HCT116 (cell line): ENCODE data around the gene OLFML1. TPM values are rescaled to one million over a fixed set of nuclear protein-coding genes. Genes with fewer than 3 reads are reported as not detected.

ENCODE experiments used
- ATAC-seq: fragments of 200-7000 bp; cut with Tn5 transposase; 2 replicates; pipeline ENCODE4 v1.9.1; 2020; ENCODE audit warnings: mild to moderate bottlenecking, moderate library complexity
- BruUV-seq: library from RNA; stranded (reverse); fragments of 400-500 nt; replicated peaks from 2 replicates; lab custom pipeline; 2021; lab: Mats Ljungman, UMichigan
- CTCF ChIA-PET: fragments of 300-600 bp; sonication (Branson Sonifier 250); formaldehyde crosslinking; loops from one replicate; lab custom pipeline; 2021; ENCODE audit warnings: antibody characterized with exemption; lab: Charles Lee
- POLR2A ChIA-PET: fragments of 300-600, 350-600 bp; sonication (Branson Sonifier 250); formaldehyde crosslinking; loops from one replicate; lab custom pipeline; 2021; ENCODE audit warnings: antibody characterized with exemption; lab: Charles Lee
- RAD21 ChIA-PET, 2 experiments: fragments of 300-600 bp; sonication (Branson Sonifier 250); formaldehyde crosslinking; loops; one replicate each; lab custom pipeline; 2023; ENCODE audit warnings: low total read pairs in 2 of 2; ENCODE audit not compliant: uncharacterized antibody in 2 of 2, unreplicated experiment in 2 of 2, low non-redundant PET in 1 of 2; lab: Charles Lee
- DNase-seq: peaks from one replicate; pipeline ENCODE4 v3.0.0-alpha.2; 2010; ENCODE audit warnings: low read depth, low spot score
- H2AFZ ChIP-seq: fragments of 200-600 bp; shearing (Covaris generic), sonication (generic); 2 replicates; pipeline ENCODE4 v1.6.1; 2017; ENCODE audit warnings: low read depth, mixed run types, mixed read lengths, antibody characterized with exemption, low read length; ENCODE audit not compliant: poor library complexity, severe bottlenecking
- H3K27ac ChIP-seq: 2 replicates; pipeline ENCODE4 v1.5.1; 2012; ENCODE audit warnings: low read depth, low read length
- H3K27me3 ChIP-seq: fragments of 200-600 bp; sonication (generic); 2 replicates; pipeline ENCODE4 v1.6.1; 2016; ENCODE audit warnings: mixed run types, low read length, mixed read lengths; ENCODE audit not compliant: insufficient read depth
- H3K36me3 ChIP-seq, 2 experiments: fragments of 200-500 bp in 1 of 2; fragments of 200-600 bp in 1 of 2; sonication (Bioruptor generic) in 1 of 2; sonication (generic) in 1 of 2; 2 replicates each; pipeline versions ENCODE4 v1.5.1 to v1.6.1; 2014 to 2016; ENCODE audit warnings: low read length in 2 of 2, inconsistent platforms in 1 of 2, mixed read lengths in 1 of 2, mixed run types in 1 of 2; ENCODE audit not compliant: insufficient read depth in 2 of 2, control insufficient read depth in 1 of 2
- H3K4me1 ChIP-seq, 2 experiments: fragments of 200-600 bp in 1 of 2; sonication (generic) in 1 of 2; 2 replicates each; pipeline versions ENCODE4 v1.5.1 to v1.6.1; 2012 to 2017; ENCODE audit warnings: low read length in 2 of 2, inconsistent platforms in 1 of 2, mild to moderate bottlenecking in 1 of 2, mixed read lengths in 1 of 2, mixed run types in 1 of 2, moderate library complexity in 1 of 2; ENCODE audit not compliant: insufficient read depth in 2 of 2, control insufficient read depth in 1 of 2
- H3K4me2 ChIP-seq: fragments of 200-600 bp; sonication (generic); 2 replicates; pipeline ENCODE4 v1.6.1; 2017; ENCODE audit warnings: mixed run types, low read length, mixed read lengths
- H3K4me3 ChIP-seq, 2 experiments: fragments of 200-600 bp in 1 of 2; sonication (generic) in 1 of 2; replicated peaks in 1 of 2; 2 replicates each; pipeline ENCODE4 v1.5.1; 2011 to 2016; ENCODE audit warnings: low read length in 2 of 2, control low read depth in 1 of 2, low read depth in 1 of 2, mild to moderate bottlenecking in 1 of 2, mixed read lengths in 1 of 2, mixed run types in 1 of 2
- H3K79me2 ChIP-seq: fragments of 200-600 bp; sonication (generic); 2 replicates; pipeline ENCODE4 v1.6.1; 2017; ENCODE audit warnings: mild to moderate bottlenecking, mixed run types, low read length, moderate library complexity, mixed read lengths; ENCODE audit not compliant: insufficient read depth
- H3K9ac ChIP-seq: fragments of 200-600 bp; sonication (generic); 2 replicates; pipeline ENCODE4 v1.6.1; 2016; ENCODE audit warnings: low read length, mixed read lengths
- H3K9me2 ChIP-seq: fragments of 200-600 bp; sonication (generic), shearing (Covaris generic); 2 replicates; pipeline ENCODE4 v1.6.1; 2017; ENCODE audit warnings: mixed run types, mild to moderate bottlenecking, moderate library complexity; ENCODE audit not compliant: insufficient read depth
- H3K9me3 ChIP-seq, 2 experiments: fragments of 200-500 bp in 1 of 2; fragments of 200-600 bp in 1 of 2; sonication (Bioruptor generic) in 1 of 2; sonication (generic) in 1 of 2; 2 replicates each; pipeline ENCODE4 v1.6.1; 2014 to 2017; ENCODE audit warnings: low read length in 2 of 2, mixed read lengths in 2 of 2, inconsistent platforms in 1 of 2, low read depth in 1 of 2, mild to moderate bottlenecking in 1 of 2, mixed run types in 1 of 2, moderate library complexity in 1 of 2; ENCODE audit not compliant: control insufficient read depth in 1 of 2, insufficient read depth in 1 of 2
- H4K20me1 ChIP-seq: fragments of 200-600 bp; sonication (generic), shearing (Covaris generic); 2 replicates; pipeline ENCODE4 v1.6.1; 2017; ENCODE audit warnings: mixed run types, mild to moderate bottlenecking, moderate library complexity; ENCODE audit not compliant: insufficient read depth
- CTCF ChIP-seq, 3 experiments: fragments of 200-600 bp in 1 of 3; sonication (generic) in 1 of 3; IDR thresholded peaks in 2 of 3; conservative IDR thresholded peaks in 1 of 3; 2 replicates each; pipeline ENCODE4 v1.5.1; 2012 to 2017; ENCODE audit warnings: low read depth in 2 of 3, low read length in 2 of 3, antibody characterized with exemption in 1 of 3, borderline replicate concordance in 1 of 3, control low read depth in 1 of 3, mild to moderate bottlenecking in 1 of 3, mixed read lengths in 1 of 3, mixed run types in 1 of 3, moderate library complexity in 1 of 3; ENCODE audit not compliant: insufficient read depth in 1 of 3
- EZH2 ChIP-seq: fragments of 200-600 bp; sonication (generic); IDR thresholded peaks from 2 replicates; pipeline ENCODE4 v1.6.1; 2017; ENCODE audit warnings: antibody characterized with exemption, mixed run types
- EZH2phosphoT487 ChIP-seq: fragments of 200-600 bp; IDR thresholded peaks from 2 replicates; pipeline ENCODE4 v1.6.1; 2018; ENCODE audit warnings: antibody characterized with exemption, borderline replicate concordance
- FOSL1 ChIP-seq: IDR thresholded peaks from 2 replicates; pipeline ENCODE4 v1.6.1; 2012; ENCODE audit warnings: low read depth
- MAX ChIP-seq: IDR thresholded peaks from 2 replicates; pipeline ENCODE4 v1.6.1; 2012
- POLR2A ChIP-seq: IDR thresholded peaks from 2 replicates; pipeline ENCODE4 v1.7.0; 2011; ENCODE audit warnings: borderline replicate concordance; ENCODE audit not compliant: insufficient read depth, insufficient read length; ENCODE audit errors: extremely low read depth
- REST ChIP-seq: IDR thresholded peaks from 2 replicates; pipeline ENCODE4 v1.6.1; 2012; ENCODE audit warnings: low read depth
- SP1 ChIP-seq: IDR thresholded peaks from 2 replicates; pipeline ENCODE4 v1.6.1; 2012; ENCODE audit warnings: low read depth
- SRF ChIP-seq: IDR thresholded peaks from 2 replicates; pipeline ENCODE4 v1.6.1; 2012; ENCODE audit warnings: low read depth
- TCF7L2 ChIP-seq: IDR thresholded peaks from 2 replicates; pipeline ENCODE4 v1.7.0; 2011; ENCODE audit warnings: borderline replicate concordance, inconsistent platforms; ENCODE audit not compliant: insufficient read depth, insufficient read length; ENCODE audit errors: extremely low read depth
- intact Hi-C: fragments of 100-400 bp; cut with micrococcal nuclease; formaldehyde crosslinking; loops from 2 replicates; pipeline ENCODE4 v1.10.0; 2022
- total RNA-seq: library from RNA; stranded (reverse); gene quantifications from one replicate; pipeline ENCODE4 v1.2.1, GENCODE V29; 2021; ENCODE audit not compliant: unreplicated experiment

OLFML1 gene
- total RNA-seq, 1 experiment from 2014 or later = not detected

- Histone ChIP-seq H3K79me2 (no peaks in the 10 kb centered on the region), H3K9ac (no peak overlapping the region), H3K36me3 (no peaks in the 10 kb centered on the region), H4K20me1 (no peaks in the 10 kb centered on the region), H3K4me3 (no peak overlapping the region), H3K4me2 (no peak overlapping the region), H3K9me2 (no peaks in the 10 kb centered on the region), H3K27me3 (peaks cover 62% of the 10 kb centered on the region), H2AFZ (no peak overlapping the region), H3K9me3 (no peaks in the 10 kb centered on the region), H3K4me1 (no peaks in the 10 kb centered on the region; a peak in 1 of 4 replicates), H3K27ac (no peak overlapping the region)
- intact Hi-C loops = loop anchor here (10.0 kb wide), 1 partner anchor 691 kb away; no protein-coding TSS in a partner anchor
- CTCF ChIA-PET = no interaction called here
- POLR2A ChIA-PET = no interaction called here
- ATAC-seq (no peak), DNase-seq (no peak)
- RAD21 ChIA-PET = no interaction called here
- no TSS peak for BruUV-seq
- TF ChIP-seq TCF7L2 (no peak), EZH2 (no peak), MAX (no peak), CTCF (IDR thresholded peaks at IDR 0.05 in 2 of 3, conservative IDR thresholded peaks at IDR 0.05 in 1 of 3; ENCODE audit: borderline replicate concordance in 1 of 3, insufficient read depth in 1 of 3, low read depth in 2 of 3, low read length in 2 of 3) (no peak), POLR2A (no peak), SP1 (no peak)
Observed at GRCh38 chr11:7445564-7445963, 39.7 kb upstream of the OLFML1 start.

DNA sequence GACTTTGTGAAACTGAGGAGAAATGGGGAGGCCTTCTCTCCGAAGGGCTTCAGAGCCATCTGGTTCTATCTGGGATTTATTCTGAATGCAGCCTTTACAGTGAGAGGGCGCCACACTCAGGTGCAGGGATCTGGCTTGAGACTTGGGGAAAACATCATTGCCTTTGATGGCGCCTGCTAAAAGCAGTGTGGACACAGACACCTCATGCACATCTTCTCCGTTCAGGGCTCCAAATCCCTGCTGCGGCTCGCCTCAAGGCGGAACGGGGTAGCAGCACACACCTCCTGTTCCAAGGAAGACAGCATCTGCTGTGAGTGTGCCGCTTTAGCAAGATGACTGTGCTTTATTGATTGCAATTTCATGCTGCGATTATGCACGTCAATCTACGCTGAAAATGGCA is 37.1 kb upstream of the OLFML1 start:
- no peaks in the 10 kb centered on the region for H3K36me3 ChIP-seq
- H4K20me1 ChIP-seq = no peaks in the 10 kb centered on the region
- no peaks in the 10 kb centered on the region; a peak in 1 of 4 replicates for H3K4me1 ChIP-seq
- no peak overlapping the region for H3K27ac ChIP-seq
- H3K9me2 ChIP-seq = no peaks in the 10 kb centered on the region
- H2AFZ ChIP-seq = no peak overlapping the region
- H3K79me2 ChIP-seq = no peaks in the 10 kb centered on the region
- RAD21 ChIA-PET = no interaction called here
- H3K27me3 ChIP-seq = peaks cover 59% of the 10 kb centered on the region
- POLR2A ChIA-PET = no interaction called here
- no peak overlapping the region for H3K4me3 ChIP-seq
- no peak for ATAC-seq
- BruUV-seq = no TSS peak
- TF ChIP-seq MAX (no peak), EZH2phosphoT487 (no peak), REST (no peak), FOSL1 (no peak), CTCF (IDR thresholded peaks at IDR 0.05 in 2 of 3, conservative IDR thresholded peaks at IDR 0.05 in 1 of 3; ENCODE audit: borderline replicate concordance in 1 of 3, insufficient read depth in 1 of 3, low read depth in 2 of 3, low read length in 2 of 3) (0 out of 6 replicates have a peak, but pooled peaks of 1 of the 3 experiments have one; percentile 18), SRF (no peak)
- H3K9ac ChIP-seq = no peak overlapping the region
- no peak for DNase-seq
- intact Hi-C loops = loop anchor here (10.0 kb wide), 1 partner anchor 693 kb away; no protein-coding TSS in a partner anchor
- H3K4me2 ChIP-seq = no peak overlapping the region
- CTCF ChIA-PET = interaction anchor here (1.0 kb wide), 1 partner anchor 349 kb away, joined by 3 read pairs; no protein-coding TSS in a partner anchor
- no peaks in the 10 kb centered on the region for H3K9me3 ChIP-seq
